CD4-positive, alpha-beta T cell treated with Interferon gamma for 1 hour (primary cell): Measurements from ENCODE around the gene EPHB2.

ENCODE experiments used
- DNase-seq: peaks from one replicate; pipeline ENCODE4 v3.0.0-alpha.2; 2020

The EPHB2 gene

GRCh38 chr1:22722901-22723550 is 12.4 kb downstream of the EPHB2 start:
- DNase-seq: no peak

DNA sequence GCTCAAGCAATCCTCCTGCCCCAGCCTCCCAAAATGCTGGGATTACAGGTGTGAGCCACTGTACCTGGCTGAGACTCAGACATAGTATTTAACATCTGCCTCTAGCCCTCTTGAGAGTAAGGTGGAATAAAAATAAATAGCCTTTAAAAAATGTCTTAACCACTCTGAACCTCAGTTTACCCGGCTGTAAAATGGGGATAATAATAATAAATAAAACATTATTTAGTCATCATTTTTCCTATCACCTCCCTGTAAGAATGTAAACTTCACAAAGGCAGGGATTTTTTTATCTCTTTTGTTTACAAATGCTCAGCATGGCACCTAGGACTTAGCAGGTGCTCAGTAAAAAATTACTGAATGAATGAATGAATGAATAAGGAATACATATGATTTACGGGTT is 17.2 kb downstream of the EPHB2 start:
- no peak for DNase-seq

DNA sequence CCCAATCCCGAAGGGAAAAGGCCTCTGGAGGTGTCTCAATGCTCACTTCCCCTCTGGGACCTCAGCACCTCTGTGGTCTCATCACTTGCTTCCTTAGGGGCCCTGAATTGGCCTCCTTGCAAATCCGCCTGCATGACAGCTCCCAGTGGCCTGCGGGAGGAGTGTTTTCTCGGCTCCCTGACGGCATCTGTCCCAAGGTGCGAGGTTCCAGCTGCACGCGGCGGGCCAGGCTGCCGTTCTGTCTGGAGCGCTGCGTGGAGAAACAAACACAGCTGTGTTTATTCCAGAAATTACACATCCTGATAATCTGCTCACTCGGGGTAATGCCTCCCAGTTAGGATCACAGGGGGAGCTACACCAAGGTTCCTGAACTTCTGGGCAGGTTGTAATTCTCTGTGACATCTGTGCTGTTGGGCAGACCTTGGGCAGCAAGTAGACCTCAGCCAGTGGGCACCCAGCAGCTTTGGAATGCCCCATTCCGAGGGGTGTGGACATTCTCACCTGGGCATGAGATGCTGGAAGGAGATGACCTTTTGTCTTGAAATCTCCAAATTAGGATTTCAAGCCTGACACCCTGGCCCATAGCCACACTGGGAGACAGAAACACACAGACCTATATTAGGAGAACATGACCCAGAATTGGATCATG is 18.2 kb downstream of the EPHB2 start:
- DNase-seq: no peak

GRCh38 chr1:22729400-22729773 is 18.7 kb downstream of the EPHB2 start:
- DNase-seq: no peak

GRCh38 chr1:22729912-22730311 is 19.3 kb downstream of the EPHB2 start:
- DNase-seq: no peak

GRCh38 chr1:22731924-22732720 is 21.5 kb downstream of the EPHB2 start:
- no peak for DNase-seq

DNA sequence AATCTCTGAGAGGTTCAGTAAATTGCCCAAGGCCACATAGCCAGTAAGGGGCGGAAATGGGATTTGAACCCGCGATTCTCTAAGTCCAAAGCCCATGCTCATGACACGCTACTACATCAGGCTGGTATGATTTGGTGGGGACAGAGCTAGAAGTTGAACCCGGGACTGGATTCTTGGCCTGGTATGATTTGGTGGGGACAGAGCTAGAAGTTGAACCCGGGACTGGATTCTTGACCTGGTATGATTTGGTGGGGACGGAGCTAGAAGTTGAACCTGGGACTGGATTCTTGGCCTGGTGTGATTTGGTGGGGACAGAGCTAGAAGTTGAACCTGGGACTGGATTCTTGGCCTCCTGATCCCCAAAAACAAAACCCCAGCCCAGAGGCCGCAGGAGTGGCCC is 23.0 kb downstream of the EPHB2 start:
- DNase-seq: no peak

- no peak for DNase-seq
These were observed 26.0 kb downstream of the EPHB2 start for GRCh38 chr1:22736501-22737080.

- no peak for DNase-seq
These were observed 26.9 kb downstream of the EPHB2 start for GRCh38 chr1:22737374-22738068.

GRCh38 chr1:22738069-22738435 is 27.4 kb downstream of the EPHB2 start:
- no peak for DNase-seq

GRCh38 chr1:22738522-22738921 is 27.9 kb downstream of the EPHB2 start:
- DNase-seq: no peak

- DNase-seq: peak; percentile 4
These were observed 29.2 kb downstream of the EPHB2 start for GRCh38 chr1:22739648-22740385.

DNA sequence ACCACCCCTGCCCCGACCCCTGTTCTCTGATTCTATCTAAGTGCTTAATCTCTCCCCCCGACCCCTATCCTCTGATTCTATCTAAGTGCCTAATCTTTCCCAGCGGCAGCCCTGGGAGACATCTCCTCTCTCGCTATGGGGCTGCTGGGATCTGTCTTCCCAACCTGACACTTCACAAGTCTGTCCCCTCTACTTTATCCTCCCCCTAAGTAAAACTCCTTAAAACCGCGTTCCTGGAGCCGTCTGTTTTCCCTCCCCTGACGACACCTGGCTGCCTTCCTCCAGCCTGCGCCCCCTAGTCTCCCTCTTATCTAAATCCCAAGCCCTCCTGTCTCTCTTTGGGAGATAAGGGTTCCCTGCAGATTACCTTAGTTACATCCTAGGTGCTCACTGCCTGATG is 30.5 kb downstream of the EPHB2 start:
- DNase-seq: no peak

DNA sequence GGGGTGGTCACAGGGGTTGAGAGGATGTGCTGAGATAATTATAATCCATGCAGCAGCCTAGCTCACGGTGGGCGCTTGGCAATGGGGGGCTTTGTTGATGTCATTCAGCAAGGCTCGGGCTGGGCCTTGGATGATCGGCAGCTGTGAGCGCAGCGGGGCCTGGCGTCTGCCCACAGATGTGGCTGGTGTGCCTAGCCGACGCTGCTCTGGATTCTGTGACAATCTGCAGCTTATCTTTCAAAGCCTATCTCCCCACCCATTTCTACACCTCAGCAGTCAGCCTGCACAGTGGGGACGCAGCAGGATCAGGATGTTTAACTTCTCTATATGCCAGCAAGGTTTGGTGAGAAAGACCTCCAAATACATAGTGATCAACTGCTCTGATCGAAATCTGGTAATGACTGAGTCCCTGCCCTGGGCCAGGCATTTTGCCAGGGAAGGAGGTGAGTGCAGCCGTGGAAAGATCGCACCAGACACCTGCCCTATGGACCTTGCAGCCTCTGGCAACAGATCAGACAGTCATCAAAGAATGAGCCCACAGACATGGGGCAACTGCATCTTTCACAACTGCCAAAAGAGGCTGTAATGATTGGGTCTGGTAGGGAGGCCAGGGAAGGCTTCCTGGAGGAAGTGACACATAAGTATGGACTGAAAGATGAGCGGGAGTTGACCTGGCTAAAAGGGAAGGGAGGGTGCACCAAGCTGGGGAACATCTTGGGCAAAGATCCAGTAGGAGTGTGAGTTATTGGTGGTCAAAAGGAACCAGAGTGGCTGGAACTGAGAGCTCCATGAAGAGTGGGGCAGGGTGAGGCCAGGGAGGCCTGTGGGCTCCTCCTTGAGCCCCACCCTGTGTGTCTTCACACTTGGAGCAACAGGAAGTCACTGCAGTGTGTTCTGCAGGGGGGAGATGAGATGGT is 35.3 kb downstream of the EPHB2 start:
- DNase-seq: peak; percentile 33

DNA sequence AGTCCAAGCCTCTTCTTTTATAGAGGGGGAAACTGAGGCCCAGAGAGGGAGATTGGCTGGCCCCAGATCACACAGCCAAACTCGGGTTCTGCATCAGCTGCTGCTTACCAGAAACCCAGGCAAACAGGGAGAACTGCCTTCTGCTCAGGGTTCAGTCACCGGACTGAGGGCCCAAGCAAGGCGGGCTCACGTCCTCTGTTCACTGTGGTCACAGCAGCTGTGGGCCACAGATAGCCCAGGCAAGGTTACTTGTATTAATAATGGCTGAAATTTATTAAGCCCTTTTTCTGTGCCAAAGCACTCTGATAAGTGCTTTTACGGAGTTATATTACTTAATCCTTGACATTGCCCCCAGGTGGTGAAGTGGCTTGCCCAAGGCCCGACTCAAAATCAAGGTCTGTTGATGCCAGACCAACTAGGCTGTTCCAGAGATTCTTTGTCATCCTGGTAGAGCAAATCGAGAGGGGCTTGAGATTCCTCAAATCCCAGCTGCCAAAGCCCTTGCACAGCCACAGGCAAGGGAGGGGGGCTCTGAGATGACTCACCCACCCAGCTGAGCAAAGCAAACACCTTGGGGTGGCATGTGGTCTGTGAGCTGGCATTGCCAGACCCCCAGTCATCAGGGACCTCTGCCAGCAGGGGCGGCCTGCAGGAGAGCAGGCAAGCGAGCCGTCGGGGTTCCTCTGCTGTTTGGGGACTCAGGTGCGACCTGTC is 36.5 kb downstream of the EPHB2 start:
- DNase-seq: no peak

GRCh38 chr1:22747735-22748073 is 37.1 kb downstream of the EPHB2 start:
- DNase-seq: no peak

DNA sequence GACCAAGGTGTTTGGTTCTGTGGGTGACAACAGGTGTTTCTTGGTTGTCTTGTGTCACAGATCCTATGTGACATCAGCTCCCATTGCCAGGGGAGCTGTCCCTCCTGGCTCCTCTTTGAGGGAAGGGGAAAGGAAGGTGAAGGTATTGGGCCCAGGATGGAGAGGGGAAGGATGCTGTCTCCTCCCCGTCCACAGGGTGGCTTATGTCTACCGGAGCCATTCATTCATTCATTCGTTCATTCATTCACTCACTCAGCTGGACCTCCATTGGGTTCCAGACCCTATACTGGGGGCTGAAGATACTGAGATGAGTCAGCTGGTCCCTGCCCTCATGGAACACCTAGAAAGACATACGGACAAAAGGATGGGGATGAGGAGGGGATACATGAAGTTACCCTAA is 38.9 kb downstream of the EPHB2 start:
- no peak for DNase-seq

GRCh38 chr1:22749919-22750684 is 39.5 kb downstream of the EPHB2 start:
- peak; percentile 18 for DNase-seq

GRCh38 chr1:22750685-22751051 is 40.0 kb downstream of the EPHB2 start:
- no peak for DNase-seq

DNA sequence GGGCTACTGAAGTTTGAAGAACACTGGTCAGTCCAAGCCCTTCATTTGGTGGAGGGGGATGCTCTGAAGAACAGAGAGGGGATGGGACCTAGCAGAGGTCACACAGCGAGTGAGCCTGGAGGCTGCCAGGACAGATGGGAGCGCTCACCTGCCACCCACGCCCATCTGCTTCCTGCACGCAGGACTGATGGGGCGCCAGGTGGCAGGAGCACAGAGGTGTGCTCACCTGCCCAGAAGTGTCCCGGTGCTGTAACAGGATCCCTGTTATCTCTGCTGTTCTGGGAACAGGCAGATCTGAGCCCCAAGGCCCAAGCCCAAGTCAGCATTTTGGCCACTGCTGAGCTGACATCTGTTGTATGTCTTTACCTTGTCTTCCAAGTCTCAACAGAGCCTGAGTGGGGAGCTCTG is 40.5 kb downstream of the EPHB2 start:
- no peak for DNase-seq
